Kidney tubule cell (primary cell): Measurements from ENCODE around the gene EML6.
A peak's percentile ranks its signal among the peaks of the same experiment; 100 is the strongest.
"Not testable (repeated sequence)": the region's sequence is repeated elsewhere in the genome, so short reads cannot be mapped to it uniquely, and the experiment has no call there.

Experiments
- DNase-seq: peaks from one replicate; pipeline ENCODE4 v3.0.0-alpha.2; 2018; ENCODE audit warnings: low spot score

Gene EML6

DNA sequence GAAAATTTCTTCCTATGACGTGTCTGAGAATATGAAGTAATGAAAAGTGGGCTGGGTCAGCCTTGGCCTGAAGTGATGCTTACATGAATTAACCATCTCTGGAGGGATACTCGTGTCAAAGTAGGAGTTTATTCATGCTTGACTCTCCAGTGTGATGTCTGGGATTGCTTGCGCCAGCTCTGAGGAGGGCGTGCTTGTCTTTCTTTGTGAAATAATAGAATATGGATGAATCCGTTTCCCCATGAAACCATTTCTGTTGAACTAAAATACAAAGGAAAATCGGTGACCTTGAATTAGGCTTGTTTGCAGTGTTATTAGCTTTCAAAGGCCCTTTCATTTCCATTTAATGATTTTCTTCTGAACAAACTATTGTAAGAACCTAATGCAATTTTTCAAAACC lies 77.9 kb downstream of the EML6 start:
- DNase-seq, result no peak

DNA sequence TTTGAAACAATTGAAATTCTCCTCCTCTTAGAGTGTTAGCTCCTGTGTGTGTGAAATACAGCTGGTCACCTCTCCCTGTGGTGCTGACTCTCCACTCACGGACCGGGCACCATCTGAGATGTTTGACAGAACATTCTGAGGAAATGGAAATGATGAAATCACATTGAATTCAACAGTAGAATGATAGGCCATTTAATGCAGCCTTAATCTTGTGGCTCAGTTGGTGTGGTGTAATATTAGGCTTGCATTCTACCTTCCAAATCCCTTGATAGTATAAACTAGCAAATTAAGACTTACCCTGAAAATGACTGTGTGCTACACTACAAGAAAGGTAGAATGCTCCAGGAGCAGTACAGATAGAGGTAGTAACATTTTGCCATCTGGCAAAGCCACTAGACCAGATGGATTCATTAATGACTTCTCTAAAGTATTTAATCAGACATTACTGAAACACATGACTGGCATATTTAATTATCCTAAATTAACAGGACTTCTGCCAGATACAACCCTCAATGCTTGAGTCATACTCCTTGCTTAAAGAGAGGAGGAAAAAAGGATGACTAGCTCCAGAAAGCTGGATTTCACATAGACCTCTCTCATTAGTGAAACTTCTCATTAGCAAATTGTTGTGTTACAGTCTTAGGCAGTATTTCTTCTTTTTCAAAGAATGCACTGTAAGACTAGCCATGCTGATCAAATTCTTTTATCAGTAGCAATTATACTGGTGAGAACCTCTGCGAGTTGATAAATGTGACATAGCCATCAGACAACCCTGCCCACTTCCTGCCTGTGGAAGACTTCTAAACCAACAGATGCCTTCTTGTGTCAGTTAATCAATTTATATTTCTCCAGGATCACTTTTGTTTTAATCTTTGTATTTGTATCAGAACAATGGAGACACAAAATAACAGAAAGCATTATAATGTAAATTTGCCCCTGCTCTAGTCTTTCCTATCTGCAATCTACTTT lies 80.6 kb downstream of the EML6 start:
- DNase-seq, result no peak

DNA sequence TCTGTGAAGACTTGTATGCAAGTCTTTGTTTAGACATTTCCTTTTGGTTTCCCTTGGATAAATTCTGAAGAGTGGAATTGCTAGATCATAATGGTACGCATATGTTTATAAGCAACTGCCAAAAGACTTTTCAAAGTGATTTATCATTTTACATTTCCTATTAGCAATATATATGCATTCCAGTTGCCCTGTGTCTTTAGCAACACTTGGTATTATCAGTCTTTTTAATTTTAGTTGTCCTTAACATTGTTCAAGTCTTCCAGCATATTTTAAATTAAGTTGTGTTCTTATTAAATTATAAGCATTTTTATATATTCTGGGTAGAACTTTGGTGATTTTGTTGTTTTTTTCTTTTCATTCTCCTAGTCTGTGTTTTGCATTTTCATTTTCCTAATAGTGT lies 81.8 kb downstream of the EML6 start:
- DNase-seq, result no peak

DNA sequence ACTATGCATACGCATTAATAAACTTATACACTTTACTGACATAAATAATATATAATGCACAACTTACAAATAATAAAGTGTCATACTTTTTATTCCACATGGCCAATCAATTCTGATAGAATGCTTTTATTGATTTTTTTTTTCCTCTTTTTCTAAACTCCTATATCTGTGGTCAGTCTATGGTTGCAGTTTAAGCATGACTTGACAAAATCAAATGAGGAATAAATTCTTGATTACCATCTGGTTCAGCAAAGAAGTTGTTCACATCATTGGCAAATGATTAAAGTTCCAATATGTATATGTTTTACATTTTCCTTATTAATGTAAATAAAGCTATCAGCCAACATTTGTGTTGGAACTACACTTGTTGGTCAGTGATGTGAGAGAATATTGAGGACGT lies 83.5 kb downstream of the EML6 start:
- no peak for DNase-seq

DNA sequence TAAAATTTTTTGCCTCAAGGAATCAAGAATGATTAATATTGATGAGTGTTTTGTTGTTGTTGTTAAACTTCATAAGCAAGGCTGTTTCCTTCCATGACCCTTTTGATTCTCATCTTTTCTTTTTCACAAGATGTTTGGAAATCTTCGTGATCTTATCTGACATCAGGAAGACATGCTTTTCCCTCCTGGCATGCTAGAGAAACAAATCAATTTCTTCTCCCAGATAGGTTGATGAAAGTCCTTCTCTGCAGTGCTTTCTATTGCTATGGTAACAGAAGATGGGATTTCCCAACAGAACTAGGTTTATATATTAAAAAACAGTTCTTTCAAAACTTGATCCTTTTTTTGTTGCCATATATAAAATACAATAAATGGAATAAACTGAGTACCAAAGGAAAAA lies 85.2 kb downstream of the EML6 start:
- no peak for DNase-seq

DNA sequence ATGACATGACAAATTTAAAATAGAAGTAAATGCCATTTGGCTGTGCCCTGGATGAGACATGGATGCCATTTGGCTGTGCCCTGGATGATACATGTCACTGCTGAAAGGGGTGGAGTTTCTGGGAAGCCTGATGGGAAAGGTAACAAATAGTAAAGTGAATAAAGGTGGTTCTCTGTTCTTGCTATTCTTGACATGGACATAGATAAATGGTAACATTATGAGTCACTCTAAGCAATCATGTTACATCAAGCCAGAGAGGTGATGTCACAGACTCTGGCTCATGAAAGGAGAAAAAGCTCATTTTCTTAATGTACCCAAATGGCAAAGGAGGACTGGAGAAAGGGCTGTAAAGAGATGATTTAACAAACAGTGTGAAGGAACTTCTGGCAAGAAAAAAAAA lies 86.4 kb downstream of the EML6 start:
- DNase-seq, result peak; percentile 43

DNA sequence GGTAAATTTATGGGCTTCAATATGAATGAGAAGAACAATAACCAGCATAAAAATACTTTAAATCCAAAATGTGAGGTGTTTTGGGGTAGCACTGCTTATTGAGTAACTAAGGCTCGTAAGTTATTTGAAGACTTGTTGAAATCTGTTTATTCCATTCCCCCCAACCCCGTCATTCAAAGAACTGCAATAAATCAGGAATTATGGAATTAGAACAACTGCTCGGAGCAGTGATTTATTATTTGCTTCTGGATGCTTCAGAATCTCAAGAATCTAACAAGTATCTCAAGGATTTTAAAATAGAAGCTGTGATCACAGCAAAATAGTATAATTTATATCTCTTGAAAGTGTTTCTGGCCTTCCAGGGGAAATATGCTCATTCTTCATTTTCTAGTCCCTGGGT lies 86.8 kb downstream of the EML6 start:
- no peak for DNase-seq

DNA sequence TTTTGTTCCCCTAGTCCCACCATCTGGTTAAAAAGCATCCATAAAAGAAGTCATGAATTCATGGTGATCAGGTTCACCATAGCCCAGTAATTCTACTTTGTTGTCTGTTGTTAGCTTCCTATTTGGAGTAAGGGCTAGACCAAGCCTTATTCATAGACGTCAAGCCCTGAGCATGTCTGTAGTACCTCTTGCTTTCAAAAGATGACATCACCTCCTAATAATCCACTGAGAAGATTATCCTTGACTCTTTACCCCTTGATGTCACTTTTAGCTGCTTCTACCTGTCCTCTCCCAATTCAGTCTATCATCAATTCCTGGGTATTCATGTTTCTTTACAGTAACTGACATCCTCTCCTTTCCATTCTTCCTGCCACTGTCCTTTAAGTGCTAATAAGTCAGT lies 90.1 kb downstream of the EML6 start:
- peak; percentile 11 for DNase-seq

DNA sequence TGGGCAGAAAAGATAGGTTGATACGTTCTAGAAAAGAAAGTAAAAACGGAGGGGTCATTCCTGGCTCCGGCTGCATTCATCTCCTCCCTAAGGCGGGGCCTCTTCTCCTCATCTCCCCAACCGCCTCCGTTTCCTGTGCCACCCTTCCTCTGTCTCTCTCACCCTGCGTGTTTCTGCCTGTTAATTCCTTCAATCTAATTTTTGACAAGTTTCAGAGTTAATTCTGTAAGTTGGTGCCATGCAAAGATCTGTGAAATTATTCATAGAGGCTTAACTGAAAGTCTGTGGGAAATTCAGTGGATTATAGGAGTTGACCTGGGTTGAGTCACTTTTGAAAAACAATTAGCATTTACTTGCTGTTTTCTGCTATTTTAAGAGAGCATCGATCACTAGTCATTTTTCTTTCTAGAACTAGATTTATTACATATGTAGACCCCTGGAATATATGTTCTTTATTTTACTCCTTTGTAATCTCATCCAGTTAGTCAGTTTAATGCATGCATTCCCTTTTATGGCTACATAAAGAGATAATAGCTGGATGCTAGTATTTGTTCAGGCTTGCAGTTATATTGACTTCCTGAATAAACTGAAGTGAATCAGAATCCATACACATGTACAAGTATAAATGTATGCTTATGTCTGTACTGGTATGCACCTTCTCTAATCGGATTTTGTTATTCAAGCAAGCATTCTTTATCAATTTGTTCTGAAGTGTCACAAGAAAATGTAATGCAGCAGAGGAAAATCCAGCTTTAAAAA lies 91.1 kb downstream of the EML6 start:
- no peak for DNase-seq

DNA sequence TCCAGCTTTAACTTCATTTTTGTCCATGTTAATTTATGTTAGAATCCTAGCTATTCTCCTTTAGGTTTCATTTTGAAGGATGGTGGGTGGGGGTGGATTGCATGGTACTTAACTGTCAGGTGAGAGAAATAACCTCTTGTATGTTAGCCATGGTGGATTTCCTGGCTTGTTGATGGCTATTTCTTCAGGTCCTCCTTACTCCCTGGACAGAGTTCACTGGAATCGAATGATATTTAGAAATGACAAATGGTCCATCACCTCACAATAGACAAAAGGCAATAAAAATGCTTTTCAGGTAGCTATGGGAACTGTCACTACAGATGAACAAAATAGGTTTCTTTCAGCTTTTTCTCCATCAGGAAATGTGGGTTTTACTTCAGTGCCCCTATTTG lies 91.7 kb downstream of the EML6 start:
- peak; percentile 2 for DNase-seq

DNA sequence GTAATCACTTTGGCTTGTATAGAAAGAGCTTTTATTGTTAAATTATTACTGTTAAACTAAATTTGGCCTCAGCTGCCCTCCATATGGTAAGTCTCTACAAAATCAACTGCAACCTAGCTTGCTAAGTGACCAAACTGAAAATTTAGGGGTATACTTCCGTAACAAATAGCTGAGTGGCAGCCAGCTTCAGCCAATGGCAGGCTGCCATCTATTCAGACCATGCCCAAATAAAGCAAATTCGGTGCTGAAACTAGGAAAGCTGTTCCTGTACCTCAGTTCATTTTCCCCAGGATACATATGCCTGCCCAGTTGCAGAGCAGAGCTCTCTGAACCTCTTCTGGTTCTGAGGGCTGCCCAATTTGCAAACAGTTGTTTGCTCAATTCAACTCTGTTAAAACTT lies 94.8 kb downstream of the EML6 start:
- no peak for DNase-seq

DNA sequence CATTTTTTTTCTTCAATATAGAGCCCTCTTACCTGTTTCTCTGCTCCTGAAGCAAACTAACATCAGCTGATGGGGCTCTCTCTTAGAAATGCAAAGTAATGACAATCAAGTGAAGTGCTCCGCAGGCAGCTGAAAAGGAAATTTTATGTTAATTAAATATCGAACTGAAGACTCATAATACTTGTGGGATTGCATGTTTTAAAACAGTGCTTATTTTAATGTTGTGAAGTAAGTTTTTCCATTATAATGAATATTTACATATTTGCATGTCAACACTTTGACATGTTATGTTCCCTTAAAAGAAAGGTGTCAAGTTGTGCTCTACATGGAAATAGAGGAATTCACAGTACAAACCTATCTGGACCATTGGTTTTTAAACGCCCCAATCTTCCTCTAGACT lies 97.1 kb downstream of the EML6 start:
- DNase-seq, result no peak

DNA sequence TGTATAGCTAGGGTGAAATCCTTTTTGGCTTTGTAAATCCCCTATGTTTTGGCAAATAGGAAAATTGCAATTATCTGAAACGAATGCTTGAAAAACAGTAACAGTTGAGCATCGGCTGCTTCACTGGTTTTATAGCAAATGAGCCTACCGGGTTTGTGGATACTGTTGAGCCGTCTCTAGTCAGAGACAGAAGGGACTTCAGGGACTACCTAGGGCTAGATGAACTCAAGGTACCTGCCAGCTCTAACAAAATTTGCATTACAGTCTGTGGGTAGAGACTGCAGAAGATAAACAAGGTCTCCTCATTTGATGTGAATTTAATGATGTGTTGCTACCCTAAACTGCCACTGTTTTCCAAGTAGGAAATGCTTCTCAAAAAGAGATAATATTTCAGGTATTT lies 101.1 kb downstream of the EML6 start:
- no peak for DNase-seq

DNA sequence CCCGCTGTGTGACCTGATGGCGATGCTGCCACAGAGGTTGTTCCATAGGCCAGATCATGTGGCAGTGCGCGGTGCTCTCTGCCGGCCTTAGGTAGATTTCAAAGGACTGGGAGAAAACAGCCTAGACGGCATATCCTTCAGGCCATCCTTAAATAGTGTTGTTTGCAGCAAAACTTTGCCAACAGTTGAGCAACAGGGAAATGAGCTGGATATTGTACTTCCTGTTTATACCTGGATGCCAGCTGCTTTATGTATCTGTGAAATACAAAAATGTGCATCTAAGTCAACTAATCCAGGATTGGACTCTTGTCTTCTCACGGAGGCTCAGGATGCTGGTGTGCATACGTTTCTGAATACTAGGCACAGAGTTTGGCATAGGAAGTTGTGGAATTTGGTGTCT lies 107.1 kb downstream of the EML6 start:
- DNase-seq, result no peak

DNA sequence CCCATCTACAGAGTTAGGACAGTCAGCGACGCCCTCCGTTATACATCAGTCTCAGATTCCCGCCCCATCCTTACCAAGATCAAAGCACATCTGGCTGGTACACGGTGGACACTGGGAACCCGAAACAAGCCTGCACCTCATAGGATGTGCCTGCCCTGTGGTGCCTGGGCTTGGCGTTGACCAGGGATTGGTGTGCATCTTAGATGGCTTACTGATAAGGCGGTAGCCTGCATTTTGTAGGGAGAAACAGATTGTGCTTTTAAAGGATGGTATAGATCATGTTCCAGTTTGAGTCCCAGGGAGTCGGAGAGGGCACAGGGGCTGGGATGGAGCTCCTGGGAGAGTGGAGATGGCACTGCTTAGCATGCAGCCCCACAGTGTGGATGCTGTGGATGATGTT lies 108.0 kb downstream of the EML6 start:
- no peak for DNase-seq

DNA sequence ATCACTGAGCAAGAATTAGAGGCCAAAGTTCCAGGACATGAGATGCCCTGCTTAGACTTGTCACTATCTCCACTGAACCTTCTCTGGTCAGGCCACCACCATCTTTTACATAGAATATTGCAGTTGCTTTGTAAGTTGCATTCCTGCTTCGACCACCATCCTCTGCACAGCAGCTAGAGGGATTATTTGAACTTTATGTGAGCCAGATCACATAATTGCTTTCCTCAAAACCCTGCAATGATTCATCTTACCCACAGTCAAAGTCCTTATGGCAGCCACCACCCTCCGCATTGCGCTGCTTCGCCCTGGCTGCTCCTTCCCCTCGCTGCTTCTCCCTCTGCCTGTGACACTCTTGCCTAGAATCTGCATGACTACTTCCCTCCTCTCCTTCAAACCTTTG lies 111.3 kb downstream of the EML6 start:
- no peak for DNase-seq

DNA sequence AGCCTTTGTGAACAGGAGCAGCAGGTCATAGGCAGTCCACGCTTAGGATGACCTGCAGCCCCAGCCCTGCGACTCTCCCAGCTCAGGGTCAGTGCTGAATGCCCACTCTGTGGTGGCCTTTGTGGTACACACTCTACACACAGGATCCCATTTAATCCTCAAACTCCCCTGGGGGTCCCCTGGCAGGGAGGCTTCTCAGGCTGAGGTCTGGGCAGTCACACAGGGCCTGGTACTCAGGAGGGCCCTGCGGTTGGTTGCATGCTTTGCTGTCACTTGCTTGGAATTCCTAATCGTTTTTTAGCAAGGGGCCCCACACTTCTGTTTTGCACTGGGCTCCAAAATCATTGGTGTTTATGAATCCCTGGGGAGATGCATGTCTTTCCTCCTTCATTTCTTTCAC lies 113.0 kb downstream of the EML6 start:
- no peak for DNase-seq

DNA sequence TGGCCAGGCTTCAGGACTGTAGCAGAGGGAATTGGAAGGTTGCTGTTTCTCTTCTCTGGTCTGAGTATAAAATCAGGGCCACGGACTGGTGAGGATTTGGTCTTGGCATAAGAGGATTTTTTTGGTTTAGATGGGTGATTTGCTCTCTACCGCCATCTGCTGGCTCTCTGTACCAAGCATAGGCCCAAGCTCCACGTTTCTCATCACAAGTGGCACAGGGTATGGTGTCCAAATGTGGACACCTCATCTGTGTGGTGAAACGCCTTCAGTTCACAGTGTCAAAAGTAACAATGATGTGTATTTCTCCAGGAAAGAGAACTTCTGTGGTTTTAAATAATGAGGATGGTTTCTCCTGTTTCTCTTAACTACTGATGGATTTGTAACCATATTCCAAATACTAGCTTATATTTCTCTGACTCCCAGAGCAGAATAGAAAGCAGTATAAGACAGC lies 115.1 kb downstream of the EML6 start:
- peak; percentile 68 for DNase-seq

DNA sequence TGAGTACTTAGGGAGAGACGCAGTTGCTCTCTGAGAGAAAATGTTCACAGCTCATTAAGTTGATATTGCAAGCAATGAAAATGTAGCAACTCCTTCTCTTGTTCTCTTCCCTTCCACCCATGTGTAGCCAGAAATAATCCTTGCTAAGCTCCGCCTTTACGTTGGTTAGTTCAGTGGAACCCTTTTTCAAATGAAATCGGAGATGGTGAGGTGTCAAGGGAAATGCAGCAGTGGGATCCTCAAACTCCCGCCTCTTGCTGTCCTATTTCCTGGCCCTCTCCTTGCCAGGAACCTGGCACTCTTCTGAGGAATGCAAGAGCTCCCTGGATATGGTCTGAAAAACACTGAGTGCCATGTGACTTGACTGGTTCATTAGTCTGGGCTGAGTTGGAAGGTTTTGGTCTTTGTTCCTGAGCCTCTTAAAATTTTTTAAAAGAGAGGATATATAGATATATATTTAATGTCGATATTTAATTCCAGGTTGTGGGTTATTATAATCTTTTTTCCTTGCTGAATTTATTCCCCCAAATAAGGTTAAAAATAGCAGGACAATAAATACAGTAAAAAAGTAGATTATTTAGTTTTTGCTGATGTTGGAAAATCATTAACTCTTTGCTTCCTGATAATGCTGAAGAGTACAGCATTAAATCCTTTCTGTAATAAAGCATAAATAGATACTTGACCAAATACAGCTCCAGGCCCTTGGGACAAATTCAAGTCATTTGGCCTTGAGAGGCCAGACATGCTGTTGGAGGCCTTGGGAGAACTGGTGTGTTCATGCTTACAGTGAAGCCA lies 116.2 kb downstream of the EML6 start:
- peak; percentile 52 for DNase-seq

DNA sequence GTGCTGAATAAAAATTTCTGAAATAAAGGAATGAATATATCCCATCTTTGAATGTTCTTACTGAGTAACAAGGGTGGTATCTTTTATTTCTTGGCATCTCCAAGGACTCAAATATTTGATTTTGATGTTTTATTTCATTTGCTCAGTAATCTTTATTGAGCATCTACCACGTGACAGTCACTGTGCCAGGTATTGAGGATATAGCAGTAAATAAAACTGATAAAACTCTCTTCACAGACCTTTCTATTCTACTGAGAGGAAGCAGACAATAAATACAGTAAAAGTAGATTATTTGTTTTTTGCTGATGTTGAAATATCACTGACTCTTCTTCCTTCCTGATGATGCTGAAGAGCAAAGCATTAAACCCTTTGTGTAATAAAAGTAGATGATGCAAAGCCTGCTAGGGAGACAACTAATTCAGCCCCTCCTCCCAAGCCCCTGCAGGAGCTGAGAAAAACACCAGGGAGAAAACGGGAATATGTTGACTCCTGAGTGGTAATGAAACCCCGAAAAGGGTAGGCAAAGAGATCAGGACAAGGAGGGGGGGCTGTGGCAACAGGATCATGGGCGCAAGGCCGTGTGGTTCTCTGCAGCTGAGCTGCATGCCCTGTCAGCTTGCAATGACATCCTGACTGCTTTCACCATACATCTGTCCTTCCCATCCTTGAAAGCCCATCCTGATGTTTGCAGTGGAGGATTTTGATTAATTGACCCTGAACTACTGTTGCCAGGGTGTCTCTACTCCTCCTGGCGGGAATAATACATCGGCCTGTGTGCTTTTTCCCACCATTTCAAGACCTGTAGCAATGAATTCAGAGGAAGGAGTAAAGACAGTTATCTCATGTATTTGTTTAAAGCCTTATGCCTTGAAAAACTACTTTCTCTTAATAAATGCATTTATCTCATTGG lies 117.4 kb downstream of the EML6 start:
- DNase-seq, result no peak

DNA sequence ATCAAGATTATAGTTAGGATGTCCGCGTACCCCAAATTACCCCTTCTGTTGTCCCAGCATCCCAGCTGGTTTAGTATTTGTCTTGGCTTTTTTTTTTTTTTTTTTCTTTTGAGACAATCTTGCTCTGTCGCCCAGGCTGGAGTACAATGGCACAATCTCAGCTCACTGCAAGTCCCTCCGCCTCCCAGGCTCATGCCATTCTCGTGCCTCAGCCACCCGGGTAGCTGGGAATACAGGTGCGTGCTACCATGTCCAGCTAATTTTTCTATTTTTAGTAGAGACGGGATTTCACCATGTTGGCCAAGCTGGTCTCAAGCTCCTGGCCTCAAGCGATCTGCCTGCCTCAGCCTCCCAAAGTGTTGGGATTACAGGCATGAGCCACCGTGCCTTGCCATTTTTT lies 118.0 kb downstream of the EML6 start:
- not testable (repeated sequence) for DNase-seq
